ENCODE measurements around the gene GCAT.

GRCh38 chr22:37804881-37805809 is 2.6 kb upstream of the GCAT start:
- TF ChIP-seq POLR2AphosphoS5 (IDR thresholded peaks at IDR 0.05; ENCODE audit: low read depth, low read length): no peak
- peak; percentile 59 for TF ChIP-seq POLR2A (IDR thresholded peaks at IDR 0.05; ENCODE audit: low read depth, low read length)
- TF ChIP-seq TAF1 (IDR thresholded peaks at IDR 0.05; ENCODE audit: borderline replicate concordance, low read depth, low read length): no peak
